Panc1 (cell line): Measurements from ENCODE around the gene DLGAP1. TPM values are rescaled to one million over a fixed set of nuclear protein-coding genes. Genes with fewer than 3 reads are reported as not detected.

ENCODE experiments used
- ATAC-seq: fragments of 200-7000 bp; cut with Tn5 transposase; 2 replicates; pipeline ENCODE4 v1.9.1; 2020; ENCODE audit warnings: mild to moderate bottlenecking, moderate library complexity
- BruUV-seq: library from RNA; stranded (reverse); fragments of 400-500 nt; replicated peaks from 2 replicates; lab custom pipeline; 2021; lab: Mats Ljungman, UMichigan
- CTCF ChIA-PET: fragments of 300-600 bp; sonication (Branson Sonifier 250); formaldehyde crosslinking; loops from one replicate; lab custom pipeline; 2022; ENCODE audit warnings: antibody characterized with exemption; lab: Charles Lee
- POLR2A ChIA-PET: fragments of 300-600 bp; sonication (Branson Sonifier 250); formaldehyde crosslinking; loops from one replicate; lab custom pipeline; 2022; ENCODE audit warnings: antibody characterized with exemption; lab: Charles Lee
- DNase-seq: peaks from one replicate; pipeline ENCODE4 v3.0.0-alpha.2; 2010; ENCODE audit warnings: low read depth, low spot score
- H3K27ac ChIP-seq: 2 replicates; pipeline ENCODE4 v1.5.1; 2011; ENCODE audit warnings: mild to moderate bottlenecking, low read length, inconsistent platforms
- H3K27me3 ChIP-seq: fragments of 200-500 bp; sonication (Bioruptor generic); 2 replicates; pipeline ENCODE4 v1.6.0; 2014; ENCODE audit warnings: low read length, inconsistent platforms; ENCODE audit not compliant: control insufficient read depth, insufficient read depth
- H3K36me3 ChIP-seq: fragments of 200-500 bp; sonication (Bioruptor generic); 2 replicates; pipeline ENCODE4 v1.5.1; 2014; ENCODE audit warnings: inconsistent platforms, mild to moderate bottlenecking, low read length, moderate library complexity; ENCODE audit not compliant: control insufficient read depth, insufficient read depth
- H3K4me1 ChIP-seq: 2 replicates; pipeline ENCODE4 v1.5.1; 2011; ENCODE audit warnings: inconsistent platforms, mild to moderate bottlenecking, low read length, moderate library complexity; ENCODE audit not compliant: control insufficient read depth, insufficient read depth
- H3K4me3 ChIP-seq, 2 experiments: 2 replicates each; pipeline ENCODE4 v1.5.1; 2011 to 2012; ENCODE audit warnings: low read depth in 2 of 2, low read length in 2 of 2, mild to moderate bottlenecking in 2 of 2, inconsistent platforms in 1 of 2, moderate library complexity in 1 of 2
- H3K9me3 ChIP-seq: fragments of 200-500 bp; sonication (Bioruptor generic); 2 replicates; pipeline ENCODE4 v1.5.1; 2014; ENCODE audit warnings: low read depth, mild to moderate bottlenecking, inconsistent platforms, low read length, moderate library complexity; ENCODE audit not compliant: control insufficient read depth, insufficient read depth
- POLR2AphosphoS5 ChIP-seq: IDR thresholded peaks from 2 replicates; pipeline ENCODE4 v1.6.1; 2012; ENCODE audit warnings: mild to moderate bottlenecking, low read depth, low read length, moderate library complexity
- SIN3A ChIP-seq: IDR thresholded peaks from 2 replicates; pipeline ENCODE4 v1.6.1; 2012; ENCODE audit warnings: low read depth, mild to moderate bottlenecking, low read length, moderate library complexity, borderline replicate concordance; ENCODE audit not compliant: insufficient read depth
- TCF7L2 ChIP-seq: IDR thresholded peaks from 2 replicates; pipeline ENCODE4 v1.6.1; 2011; ENCODE audit warnings: mild to moderate bottlenecking, low read depth, low read length, inconsistent platforms
- in situ Hi-C: cut with HindIII; loops from 2 replicates; pipeline ENCODE4 v1.10.0; 2016; ENCODE audit warnings: low sequenced_read_pairs, low pct_unique_long_range_greater_than_20kb
- intact Hi-C: fragments of 100-400 bp; cut with micrococcal nuclease; formaldehyde crosslinking; loops from one replicate; pipeline ENCODE4 v1.10.0; 2022; ENCODE audit not compliant: unreplicated experiment
- total RNA-seq: library from RNA; stranded (reverse); gene quantifications from one replicate; pipeline ENCODE4 v1.2.1, GENCODE V29; 2021; ENCODE audit not compliant: unreplicated experiment
- TF ChIP-seq, protein P1 (sequence below), 2 experiments: IDR thresholded peaks; 2 replicates each; pipeline ENCODE4 v1.6.1; 2011 to 2012; ENCODE audit warnings: low read depth in 2 of 2, control low read depth in 1 of 2, low read length in 1 of 2, mild to moderate bottlenecking in 1 of 2, moderate library complexity in 1 of 2; ENCODE audit not compliant: insufficient read depth in 1 of 2
- TF ChIP-seq, protein P2 (sequence below): fragments of 450-650 bp; IDR thresholded peaks from 2 replicates; pipeline ENCODE4 v1.5.1; 2017; ENCODE audit warnings: mild to moderate bottlenecking

Gene DLGAP1
- total RNA-seq, 1 experiment from 2014 or later, result 1.8 TPM

DNA sequence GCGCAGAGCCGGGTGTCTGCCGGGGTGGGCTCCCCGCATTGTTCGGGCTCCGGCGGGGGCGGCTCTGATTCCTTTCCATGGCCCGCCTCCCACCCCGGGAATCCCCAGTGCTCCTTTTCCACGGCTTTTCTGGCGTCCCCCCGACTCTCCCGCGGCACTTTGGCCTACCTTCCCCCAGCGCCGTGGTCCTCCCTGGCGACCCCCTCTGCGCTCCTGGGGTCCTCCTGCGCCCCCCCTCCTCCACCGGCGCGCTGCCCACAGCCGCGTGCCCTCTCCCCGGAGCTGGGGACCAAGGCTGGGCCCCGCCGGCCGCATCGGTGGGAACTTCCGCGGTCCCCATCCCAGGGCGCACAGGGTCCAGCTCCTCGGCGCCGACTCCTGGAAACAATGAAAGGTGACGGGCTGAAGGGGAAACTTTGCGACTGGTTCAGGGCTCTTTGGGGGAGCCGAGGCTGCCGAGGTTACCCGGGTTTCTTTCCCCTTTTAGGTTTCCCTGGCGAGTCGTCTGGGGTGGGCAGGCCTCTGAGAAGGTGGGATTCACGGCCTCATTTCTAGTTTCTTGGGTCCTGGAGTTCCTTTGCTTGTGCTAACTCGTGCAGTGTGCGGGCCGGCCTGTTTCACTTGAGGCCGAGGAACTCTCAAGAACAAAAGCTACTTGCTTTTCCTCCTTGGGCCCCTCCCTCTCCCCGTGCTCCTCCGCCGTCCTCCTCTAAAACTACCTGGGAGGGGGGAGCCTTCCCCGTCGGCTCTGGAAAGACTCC, 1002.9 kb downstream of the DLGAP1 start:
- Histone ChIP-seq H3K36me3 (peaks cover 14% of the 10 kb centered on the region), H3K27ac (peak overlapping the region; percentile 100), H3K4me3 (peak overlapping the region; percentile 97 to 98), H3K4me1 (peaks cover 31% of the 10 kb centered on the region), H3K9me3 (no peaks in the 10 kb centered on the region), H3K27me3 (no peaks in the 10 kb centered on the region)
- in situ Hi-C loops (no loop called here), intact Hi-C loops (loop anchor here (5.0 kb wide), 1 partner anchor 215 kb away; no protein-coding TSS in a partner anchor)
- POLR2A ChIA-PET, result interaction anchor here (0.5 to 3.3 kb wide), 7 partner anchors 54 to 213 kb away, joined by 3 to 23 read pairs (median 4); no protein-coding TSS in a partner anchor
- peak; percentile 48 for TF ChIP-seq POLR2AphosphoS5
- 0 out of 2 replicates have a peak, but pooled peaks have one; percentile 30 for TF ChIP-seq SIN3A
- no peak for TF ChIP-seq TCF7L2
- BruUV-seq, result no TSS peak
- no peak for DNase-seq
- CTCF ChIA-PET, result interaction anchor here (1.6 to 1.8 kb wide), 2 partner anchors 142 to 214 kb away, joined by 7 to 12 read pairs; no protein-coding TSS in a partner anchor
- ATAC-seq, result no peak

DNA sequence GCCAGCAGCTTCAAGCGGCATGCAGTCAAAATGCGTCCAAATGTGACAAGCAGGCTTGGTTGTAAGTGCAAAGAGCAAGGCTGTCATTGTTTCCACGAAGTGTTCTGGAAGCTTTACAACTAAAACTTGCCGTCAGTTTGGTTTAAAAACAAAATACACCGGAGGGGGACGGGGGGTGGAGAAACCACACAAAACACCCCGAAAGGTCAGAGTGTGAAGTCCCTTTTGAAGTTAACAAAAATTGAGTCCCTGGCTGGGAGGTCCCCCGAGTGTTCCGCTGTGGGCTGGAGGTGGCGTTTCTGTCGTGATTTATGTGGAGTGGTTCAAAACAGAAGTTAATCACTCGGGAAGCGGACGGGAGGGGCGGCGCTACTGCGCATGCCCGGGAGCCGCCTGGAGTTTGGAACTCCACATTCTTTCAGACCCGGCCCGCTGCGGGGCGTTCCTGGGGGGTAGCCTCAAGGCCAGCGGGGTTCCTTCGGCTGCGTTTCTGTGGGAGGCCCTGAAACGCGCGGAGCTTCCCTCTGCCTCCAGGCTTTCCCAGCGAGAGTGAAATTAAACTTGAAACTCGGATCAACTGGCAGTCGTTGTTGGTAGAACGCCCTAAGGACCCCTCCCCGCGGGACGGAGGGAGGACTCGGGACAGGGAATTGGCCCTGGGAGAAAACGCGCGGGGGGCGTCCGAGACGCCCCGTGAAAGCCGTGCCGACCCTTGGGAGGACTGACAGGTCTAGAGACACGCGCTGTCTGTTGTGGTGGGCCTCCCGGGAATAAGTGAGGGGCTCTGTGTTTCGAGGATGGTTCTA, 1003.7 kb downstream of the DLGAP1 start:
- peaks cover 9% of the 10 kb centered on the region for H3K36me3 ChIP-seq
- H3K4me3 ChIP-seq, result peak overlapping the region; percentile 97 to 98
- DNase-seq (no peak), ATAC-seq (peak; percentile 7)
- H3K9me3 ChIP-seq, result no peaks in the 10 kb centered on the region
- ChIA-PET POLR2A (interaction anchor here (0.6 to 0.8 kb wide), 5 partner anchors 41 to 215 kb away, joined by 3 to 9 read pairs (median 3); no protein-coding TSS in a partner anchor), CTCF (interaction anchor here (0.6 to 1.6 kb wide), 2 partner anchors 210 to 215 kb away, joined by 3 to 7 read pairs; no protein-coding TSS in a partner anchor)
- TF ChIP-seq SIN3A (peak; percentile 86; the same call in 1 of the 2 replicates), TCF7L2 (peak; percentile 86), POLR2AphosphoS5 (peak; percentile 87)
- TF ChIP-seq, protein P1, sequence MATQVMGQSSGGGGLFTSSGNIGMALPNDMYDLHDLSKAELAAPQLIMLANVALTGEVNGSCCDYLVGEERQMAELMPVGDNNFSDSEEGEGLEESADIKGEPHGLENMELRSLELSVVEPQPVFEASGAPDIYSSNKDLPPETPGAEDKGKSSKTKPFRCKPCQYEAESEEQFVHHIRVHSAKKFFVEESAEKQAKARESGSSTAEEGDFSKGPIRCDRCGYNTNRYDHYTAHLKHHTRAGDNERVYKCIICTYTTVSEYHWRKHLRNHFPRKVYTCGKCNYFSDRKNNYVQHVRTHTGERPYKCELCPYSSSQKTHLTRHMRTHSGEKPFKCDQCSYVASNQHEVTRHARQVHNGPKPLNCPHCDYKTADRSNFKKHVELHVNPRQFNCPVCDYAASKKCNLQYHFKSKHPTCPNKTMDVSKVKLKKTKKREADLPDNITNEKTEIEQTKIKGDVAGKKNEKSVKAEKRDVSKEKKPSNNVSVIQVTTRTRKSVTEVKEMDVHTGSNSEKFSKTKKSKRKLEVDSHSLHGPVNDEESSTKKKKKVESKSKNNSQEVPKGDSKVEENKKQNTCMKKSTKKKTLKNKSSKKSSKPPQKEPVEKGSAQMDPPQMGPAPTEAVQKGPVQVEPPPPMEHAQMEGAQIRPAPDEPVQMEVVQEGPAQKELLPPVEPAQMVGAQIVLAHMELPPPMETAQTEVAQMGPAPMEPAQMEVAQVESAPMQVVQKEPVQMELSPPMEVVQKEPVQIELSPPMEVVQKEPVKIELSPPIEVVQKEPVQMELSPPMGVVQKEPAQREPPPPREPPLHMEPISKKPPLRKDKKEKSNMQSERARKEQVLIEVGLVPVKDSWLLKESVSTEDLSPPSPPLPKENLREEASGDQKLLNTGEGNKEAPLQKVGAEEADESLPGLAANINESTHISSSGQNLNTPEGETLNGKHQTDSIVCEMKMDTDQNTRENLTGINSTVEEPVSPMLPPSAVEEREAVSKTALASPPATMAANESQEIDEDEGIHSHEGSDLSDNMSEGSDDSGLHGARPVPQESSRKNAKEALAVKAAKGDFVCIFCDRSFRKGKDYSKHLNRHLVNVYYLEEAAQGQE (IDR thresholded peaks at IDR 0.05; ENCODE audit: insufficient read depth in 1 of 2, low read depth in 2 of 2, low read length in 1 of 2), result peak in 1 of 2 experiments; percentile 36; a peak in 1 of 4 replicates
- TF ChIP-seq, protein P2, sequence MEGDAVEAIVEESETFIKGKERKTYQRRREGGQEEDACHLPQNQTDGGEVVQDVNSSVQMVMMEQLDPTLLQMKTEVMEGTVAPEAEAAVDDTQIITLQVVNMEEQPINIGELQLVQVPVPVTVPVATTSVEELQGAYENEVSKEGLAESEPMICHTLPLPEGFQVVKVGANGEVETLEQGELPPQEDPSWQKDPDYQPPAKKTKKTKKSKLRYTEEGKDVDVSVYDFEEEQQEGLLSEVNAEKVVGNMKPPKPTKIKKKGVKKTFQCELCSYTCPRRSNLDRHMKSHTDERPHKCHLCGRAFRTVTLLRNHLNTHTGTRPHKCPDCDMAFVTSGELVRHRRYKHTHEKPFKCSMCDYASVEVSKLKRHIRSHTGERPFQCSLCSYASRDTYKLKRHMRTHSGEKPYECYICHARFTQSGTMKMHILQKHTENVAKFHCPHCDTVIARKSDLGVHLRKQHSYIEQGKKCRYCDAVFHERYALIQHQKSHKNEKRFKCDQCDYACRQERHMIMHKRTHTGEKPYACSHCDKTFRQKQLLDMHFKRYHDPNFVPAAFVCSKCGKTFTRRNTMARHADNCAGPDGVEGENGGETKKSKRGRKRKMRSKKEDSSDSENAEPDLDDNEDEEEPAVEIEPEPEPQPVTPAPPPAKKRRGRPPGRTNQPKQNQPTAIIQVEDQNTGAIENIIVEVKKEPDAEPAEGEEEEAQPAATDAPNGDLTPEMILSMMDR, result no peak
- in situ Hi-C loops, result no loop called here
- no peaks in the 10 kb centered on the region for H3K27me3 ChIP-seq
- BruUV-seq, result no TSS peak
- intact Hi-C loops, result loop anchor here (5.0 kb wide), 1 partner anchor 216 kb away; no protein-coding TSS in a partner anchor
- peak overlapping the region; percentile 100 for H3K27ac ChIP-seq
- peaks cover 31% of the 10 kb centered on the region for H3K4me1 ChIP-seq
